Measurements from ENCODE around the gene EXO1.

EXO1 gene

DNA sequence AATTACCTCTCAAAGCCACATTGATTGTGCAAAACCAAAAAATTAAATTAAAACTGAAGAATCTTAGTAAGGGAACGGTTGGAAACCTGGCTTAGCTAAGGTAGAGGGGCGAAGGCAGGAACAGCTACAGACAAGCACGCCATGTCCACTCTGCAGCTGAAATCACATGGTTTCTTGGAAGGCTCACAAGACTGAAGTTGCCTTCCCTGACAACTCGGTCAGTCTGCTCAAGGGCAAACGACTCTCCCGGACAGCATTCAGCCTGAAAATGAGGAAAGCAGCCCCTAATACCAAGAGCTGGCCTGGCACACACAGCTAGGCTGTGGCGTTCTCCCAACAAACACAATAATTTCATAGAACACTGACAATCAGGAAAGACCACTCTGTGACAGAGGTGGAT is 86.9 kb downstream of the EXO1 start:
- Mint-ChIP-seq H3K36me3 (ENCODE audit: low read depth) (no peaks in the 10 kb centered on the region), H3K9me3 (no peaks in the 10 kb centered on the region), H3K4me3 (no peak overlapping the region), H3K4me1 (ENCODE audit: low read depth) (no peaks in the 10 kb centered on the region), H3K27ac (no peak overlapping the region), H3K27me3 (ENCODE audit: low read depth) (peaks cover 11% of the 10 kb centered on the region)
